Measurements from ENCODE around the gene IKZF2. TPM values are rescaled to one million over a fixed set of nuclear protein-coding genes. Genes with fewer than 3 reads are reported as not detected.

The IKZF2 gene
- total and polyA plus RNA-seq, 4 donors = 1.3 to 51.4 (median 7.3) TPM

- no peak overlapping the region for H3K27ac ChIP-seq (ENCODE audit: low read depth in 1 of 2, low read length in 1 of 2)
- H3K9ac ChIP-seq (ENCODE audit: insufficient read depth in 1 of 2, low read length in 2 of 2) = no peak overlapping the region
- no peaks in the 10 kb centered on the region for H3K36me3 ChIP-seq (ENCODE audit: control insufficient read depth in 4 of 4, insufficient read depth in 4 of 4, low read length in 4 of 4)
- DNase-seq (no peak), ATAC-seq (ENCODE audit: insufficient read depth, low FRiP score) (no peak)
- H3K27me3 ChIP-seq (ENCODE audit: control insufficient read depth in 3 of 3, insufficient read depth in 3 of 3, low read length in 2 of 3) = no peaks in the 10 kb centered on the region
- no peaks in the 10 kb centered on the region for H3K9me3 ChIP-seq (ENCODE audit: control insufficient read depth in 4 of 4, insufficient read depth in 3 of 4, low read length in 3 of 4)
- TF ChIP-seq, protein P1, sequence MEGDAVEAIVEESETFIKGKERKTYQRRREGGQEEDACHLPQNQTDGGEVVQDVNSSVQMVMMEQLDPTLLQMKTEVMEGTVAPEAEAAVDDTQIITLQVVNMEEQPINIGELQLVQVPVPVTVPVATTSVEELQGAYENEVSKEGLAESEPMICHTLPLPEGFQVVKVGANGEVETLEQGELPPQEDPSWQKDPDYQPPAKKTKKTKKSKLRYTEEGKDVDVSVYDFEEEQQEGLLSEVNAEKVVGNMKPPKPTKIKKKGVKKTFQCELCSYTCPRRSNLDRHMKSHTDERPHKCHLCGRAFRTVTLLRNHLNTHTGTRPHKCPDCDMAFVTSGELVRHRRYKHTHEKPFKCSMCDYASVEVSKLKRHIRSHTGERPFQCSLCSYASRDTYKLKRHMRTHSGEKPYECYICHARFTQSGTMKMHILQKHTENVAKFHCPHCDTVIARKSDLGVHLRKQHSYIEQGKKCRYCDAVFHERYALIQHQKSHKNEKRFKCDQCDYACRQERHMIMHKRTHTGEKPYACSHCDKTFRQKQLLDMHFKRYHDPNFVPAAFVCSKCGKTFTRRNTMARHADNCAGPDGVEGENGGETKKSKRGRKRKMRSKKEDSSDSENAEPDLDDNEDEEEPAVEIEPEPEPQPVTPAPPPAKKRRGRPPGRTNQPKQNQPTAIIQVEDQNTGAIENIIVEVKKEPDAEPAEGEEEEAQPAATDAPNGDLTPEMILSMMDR (IDR thresholded peaks at IDR 0.05; ENCODE audit: control extremely low read depth, extremely low read depth) = no peak
- no peaks in the 10 kb centered on the region for H3K4me1 ChIP-seq (ENCODE audit: control insufficient read depth in 5 of 5, insufficient read depth in 5 of 5, low read length in 5 of 5)
- no peak overlapping the region for H3K4me3 ChIP-seq
Measured at GRCh38 chr2:213080969-213081617, 70.3 kb downstream of the IKZF2 start.

- no peaks in the 10 kb centered on the region for H3K27me3 ChIP-seq (ENCODE audit: control insufficient read depth in 3 of 3, insufficient read depth in 3 of 3, low read length in 2 of 3)
- H3K36me3 ChIP-seq (ENCODE audit: control insufficient read depth in 4 of 4, insufficient read depth in 4 of 4, low read length in 4 of 4) = no peaks in the 10 kb centered on the region
- DNase-seq (no peak), ATAC-seq (ENCODE audit: insufficient read depth, low FRiP score) (no peak)
- H3K4me3 ChIP-seq = no peak overlapping the region
- no peak overlapping the region for H3K27ac ChIP-seq (ENCODE audit: low read depth in 1 of 2, low read length in 1 of 2)
- no peaks in the 10 kb centered on the region for H3K9me3 ChIP-seq (ENCODE audit: control insufficient read depth in 4 of 4, insufficient read depth in 3 of 4, low read length in 3 of 4)
- H3K9ac ChIP-seq (ENCODE audit: insufficient read depth in 1 of 2, low read length in 2 of 2) = no peak overlapping the region
- H3K4me1 ChIP-seq (ENCODE audit: control insufficient read depth in 5 of 5, insufficient read depth in 5 of 5, low read length in 5 of 5) = no peaks in the 10 kb centered on the region
- TF ChIP-seq, protein P1 (IDR thresholded peaks at IDR 0.05; ENCODE audit: control extremely low read depth, extremely low read depth) = no peak
Measured at GRCh38 chr2:213079756-213080155, 71.7 kb downstream of the IKZF2 start.

GRCh38 chr2:213078686-213079085, 72.7 kb downstream of the IKZF2 start:
- WGBS, 2 donors = 93 to 97% methylated on average over 1 of the region's 1 CpG
- H3K9ac ChIP-seq (ENCODE audit: insufficient read depth in 1 of 2, low read length in 2 of 2) = no peak overlapping the region
- no peak overlapping the region for H3K4me3 ChIP-seq
- no peaks in the 10 kb centered on the region for H3K27me3 ChIP-seq (ENCODE audit: control insufficient read depth in 3 of 3, insufficient read depth in 3 of 3, low read length in 2 of 3)
- no peak overlapping the region for H3K27ac ChIP-seq (ENCODE audit: low read depth in 1 of 2, low read length in 1 of 2)
- DNase-seq = no peak
- no peak for ATAC-seq (ENCODE audit: insufficient read depth, low FRiP score)
- TF ChIP-seq, protein P1 (IDR thresholded peaks at IDR 0.05; ENCODE audit: control extremely low read depth, extremely low read depth) = no peak
- H3K36me3 ChIP-seq (ENCODE audit: control insufficient read depth in 4 of 4, insufficient read depth in 4 of 4, low read length in 4 of 4) = no peaks in the 10 kb centered on the region
- H3K4me1 ChIP-seq (ENCODE audit: control insufficient read depth in 5 of 5, insufficient read depth in 5 of 5, low read length in 5 of 5) = no peaks in the 10 kb centered on the region
- no peaks in the 10 kb centered on the region for H3K9me3 ChIP-seq (ENCODE audit: control insufficient read depth in 4 of 4, insufficient read depth in 3 of 4, low read length in 3 of 4)

GRCh38 chr2:213069531-213069930, 81.9 kb downstream of the IKZF2 start:
- Histone ChIP-seq H3K27ac (ENCODE audit: low read depth in 1 of 2, low read length in 1 of 2) (no peak overlapping the region), H3K27me3 (ENCODE audit: control insufficient read depth in 3 of 3, insufficient read depth in 3 of 3, low read length in 2 of 3) (no peaks in the 10 kb centered on the region), H3K4me1 (ENCODE audit: control insufficient read depth in 5 of 5, insufficient read depth in 5 of 5, low read length in 5 of 5) (peaks cover 0 to 10% (median 0%) of the 10 kb centered on the region in 5 donors), H3K4me3 (no peak overlapping the region), H3K9me3 (ENCODE audit: control insufficient read depth in 4 of 4, insufficient read depth in 3 of 4, low read length in 3 of 4) (no peaks in the 10 kb centered on the region), H3K9ac (ENCODE audit: insufficient read depth in 1 of 2, low read length in 2 of 2) (no peak overlapping the region), H3K36me3 (ENCODE audit: control insufficient read depth in 4 of 4, insufficient read depth in 4 of 4, low read length in 4 of 4) (no peaks in the 10 kb centered on the region)
- TF ChIP-seq, protein P1 (IDR thresholded peaks at IDR 0.05; ENCODE audit: control extremely low read depth, extremely low read depth) = no peak
- no peak for ATAC-seq (ENCODE audit: insufficient read depth, low FRiP score)
- 79 to 88% methylated on average over 1 of the region's 1 CpG for WGBS, 2 donors
- no peak for DNase-seq

Data from lung (tissue), 12 donors.